Keratinocyte (primary cell): ENCODE results near the gene SMIM38. TPM values are rescaled to one million over a fixed set of nuclear protein-coding genes. Genes with fewer than 3 reads are reported as not detected.

Source experiments
- DNase-seq: peaks from one replicate; pipeline ENCODE4 v3.0.0-alpha.2; 2011; ENCODE audit warnings: low read depth, missing footprints, low spot score
- FAIRE-seq: peaks from 2 replicates; lab custom pipeline; 2011; peaks lifted over from hg19 to GRCh38; lab: Jason Lieb, UNC
- H2AFZ ChIP-seq: 2 replicates; pipeline ENCODE4 v1.6.0; 2012; ENCODE audit warnings: low read length, control low read depth, inconsistent platforms; ENCODE audit not compliant: control insufficient read depth
- H3K27ac ChIP-seq: 2 replicates; pipeline ENCODE4 v1.5.1; 2011; ENCODE audit warnings: low read length; ENCODE audit not compliant: control insufficient read depth, insufficient read depth
- H3K27me3 ChIP-seq: 3 replicates; pipeline ENCODE4 v1.6.0; 2011; ENCODE audit warnings: low read length; ENCODE audit not compliant: control insufficient read depth, insufficient read depth; ENCODE audit errors: extremely low read depth
- H3K36me3 ChIP-seq, 2 experiments: 2 replicates in 1 of 2; 3 replicates in 1 of 2; pipeline ENCODE4 v1.5.1; 2011; ENCODE audit warnings: low read length in 2 of 2, mild to moderate bottlenecking in 1 of 2; ENCODE audit not compliant: control insufficient read depth in 2 of 2, insufficient read depth in 2 of 2; ENCODE audit errors: extremely low read depth in 1 of 2
- H3K4me1 ChIP-seq: 3 replicates; pipeline ENCODE4 v1.5.1; 2011; ENCODE audit warnings: low read length; ENCODE audit not compliant: control insufficient read depth, insufficient read depth; ENCODE audit errors: extremely low read depth
- H3K4me2 ChIP-seq: 3 replicates; pipeline ENCODE4 v1.6.0; 2011; ENCODE audit warnings: low read depth, low read length; ENCODE audit not compliant: control insufficient read depth, insufficient read depth; ENCODE audit errors: extremely low read depth
- H3K4me3 ChIP-seq, 3 experiments: fragments of 200-600 bp in 1 of 3; sonication (generic) in 1 of 3; 2 replicates in 2 of 3; 3 replicates in 1 of 3; pipeline ENCODE4 v1.5.1; 2011 to 2016; ENCODE audit warnings: low read length in 3 of 3, mild to moderate bottlenecking in 3 of 3, control low read depth in 2 of 3, inconsistent platforms in 1 of 3, low read depth in 1 of 3, mixed read lengths in 1 of 3, mixed run types in 1 of 3, moderate library complexity in 1 of 3; ENCODE audit not compliant: control insufficient read depth in 2 of 3, insufficient read depth in 2 of 3; ENCODE audit errors: extremely low read depth in 1 of 3
- H3K79me2 ChIP-seq: 2 replicates; pipeline ENCODE4 v1.6.0; 2012; ENCODE audit warnings: low read length; ENCODE audit not compliant: control insufficient read depth, insufficient read depth
- H3K9ac ChIP-seq: 3 replicates; pipeline ENCODE4 v1.6.0; 2011; ENCODE audit warnings: low read length; ENCODE audit not compliant: control insufficient read depth, insufficient read depth; ENCODE audit errors: extremely low read depth
- H3K9me1 ChIP-seq: 3 replicates; pipeline ENCODE4 v1.6.0; 2011; ENCODE audit warnings: low read length; ENCODE audit not compliant: control insufficient read depth, insufficient read depth; ENCODE audit errors: extremely low read depth
- H3K9me3 ChIP-seq: 2 replicates; pipeline ENCODE4 v1.5.1; 2012; ENCODE audit warnings: low read depth, low read length; ENCODE audit not compliant: control insufficient read depth
- H4K20me1 ChIP-seq: 3 replicates; pipeline ENCODE4 v1.6.0; 2011; ENCODE audit warnings: low read length; ENCODE audit not compliant: control insufficient read depth, insufficient read depth; ENCODE audit errors: extremely low read depth
- EZH2 ChIP-seq: IDR thresholded peaks from one replicate; pipeline ENCODE4 v1.6.1; 2012; ENCODE audit warnings: inconsistent platforms, mild to moderate bottlenecking, low read length, moderate library complexity
- dilution Hi-C: fragments of 300-500 bp; cut with MboI; formaldehyde crosslinking; loops from one replicate; pipeline ENCODE4 v1.7.0; 2020; ENCODE audit warnings: low sequenced_read_pairs; ENCODE audit not compliant: extremely low pct_ligation_motif_present
- polyA plus RNA-seq, 5 experiments: library from polyadenylated mRNA; depleted of rRNA in 3 of 5; stranded (reverse) in 3 of 5; stranded (forward) in 1 of 5; unstranded in 1 of 5; fragments of >200 nt; gene quantifications; 1 replicate in 1 of 5; 2 replicates in 3 of 5; 3 replicates in 1 of 5; pipeline versions ENCODE4 v1.2.1 to v1.2.3, GENCODE V29; 2011 to 2012; ENCODE audit warnings: missing spikeins in 2 of 5, low read depth in 1 of 5, low replicate concordance in 1 of 5
- TF ChIP-seq, protein P1 (sequence below), 3 experiments: IDR thresholded peaks in 1 of 3; conservative IDR thresholded peaks in 1 of 3; optimal IDR thresholded peaks in 1 of 3; 2 replicates in 2 of 3; 3 replicates in 1 of 3; pipeline versions ENCODE3 to v1.5.1; 2011; ENCODE audit warnings: low read length in 3 of 3, mild to moderate bottlenecking in 3 of 3, moderate library complexity in 2 of 3, control low read depth in 1 of 3, inconsistent platforms in 1 of 3; ENCODE audit not compliant: insufficient read depth in 2 of 3; ENCODE audit errors: extremely low read depth in 1 of 3

The SMIM38 gene
- polyA plus RNA-seq, 1 donor (not counting 4 experiments of a cell fraction or from before 2014, with no cell fraction given), result not detected

DNA sequence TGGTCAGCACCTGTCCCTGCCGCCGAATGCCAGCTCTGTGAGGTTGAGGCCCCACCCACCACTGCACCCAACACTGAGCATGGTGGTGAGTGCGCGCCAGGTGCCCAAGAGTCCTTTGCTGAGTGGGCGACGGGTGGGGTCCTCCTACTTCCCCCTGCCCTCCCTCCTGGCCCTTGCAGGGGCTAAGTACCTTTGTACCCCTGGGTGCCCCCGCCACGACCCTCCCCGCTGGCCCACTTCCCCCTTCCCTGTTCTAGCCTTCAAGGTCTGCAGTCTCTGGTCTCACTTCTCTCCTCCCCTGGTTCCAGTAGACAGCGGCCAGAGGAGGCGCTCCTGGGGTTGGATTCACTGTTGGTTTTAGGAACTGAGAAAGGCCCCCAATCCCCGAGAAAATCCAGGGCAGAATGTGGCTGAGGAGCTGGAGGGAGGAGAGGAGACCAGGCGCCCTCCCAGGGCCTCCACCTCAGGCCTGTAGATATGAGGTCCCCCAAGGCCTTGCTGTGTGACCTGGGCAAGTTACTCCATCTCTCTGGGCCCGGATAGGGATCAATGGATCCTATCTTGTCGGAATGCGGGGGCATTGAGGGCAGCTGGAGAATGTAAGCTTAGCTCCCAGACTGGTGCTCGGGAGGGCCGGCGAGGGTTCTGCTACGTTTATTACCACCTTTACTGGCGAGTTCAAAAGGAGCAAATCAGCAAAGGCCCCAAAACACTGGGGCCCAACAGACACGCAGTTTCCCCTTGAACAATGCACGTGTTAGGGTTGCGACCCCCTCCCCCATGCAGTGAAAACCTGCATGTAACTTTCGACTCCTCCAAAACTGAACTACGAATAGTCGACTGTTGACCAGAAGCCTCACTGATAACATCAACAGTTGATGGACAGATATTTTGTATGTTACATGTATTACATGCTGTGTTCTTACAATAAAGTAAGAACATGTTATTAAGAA is 31.9 kb upstream of the SMIM38 start:
- no peaks in the 10 kb centered on the region for H3K27me3 ChIP-seq
- H3K79me2 ChIP-seq, result no peaks in the 10 kb centered on the region
- no peaks in the 10 kb centered on the region for H3K36me3 ChIP-seq
- H3K9me3 ChIP-seq, result peaks cover 7% of the 10 kb centered on the region
- H3K9ac ChIP-seq, result peak overlapping the region; percentile 15
- dilution Hi-C loops, result loop anchor here (25.0 kb wide), 1 partner anchor 113 kb away; no protein-coding TSS in a partner anchor
- TF ChIP-seq EZH2, result no peak
- TF ChIP-seq, protein P1, sequence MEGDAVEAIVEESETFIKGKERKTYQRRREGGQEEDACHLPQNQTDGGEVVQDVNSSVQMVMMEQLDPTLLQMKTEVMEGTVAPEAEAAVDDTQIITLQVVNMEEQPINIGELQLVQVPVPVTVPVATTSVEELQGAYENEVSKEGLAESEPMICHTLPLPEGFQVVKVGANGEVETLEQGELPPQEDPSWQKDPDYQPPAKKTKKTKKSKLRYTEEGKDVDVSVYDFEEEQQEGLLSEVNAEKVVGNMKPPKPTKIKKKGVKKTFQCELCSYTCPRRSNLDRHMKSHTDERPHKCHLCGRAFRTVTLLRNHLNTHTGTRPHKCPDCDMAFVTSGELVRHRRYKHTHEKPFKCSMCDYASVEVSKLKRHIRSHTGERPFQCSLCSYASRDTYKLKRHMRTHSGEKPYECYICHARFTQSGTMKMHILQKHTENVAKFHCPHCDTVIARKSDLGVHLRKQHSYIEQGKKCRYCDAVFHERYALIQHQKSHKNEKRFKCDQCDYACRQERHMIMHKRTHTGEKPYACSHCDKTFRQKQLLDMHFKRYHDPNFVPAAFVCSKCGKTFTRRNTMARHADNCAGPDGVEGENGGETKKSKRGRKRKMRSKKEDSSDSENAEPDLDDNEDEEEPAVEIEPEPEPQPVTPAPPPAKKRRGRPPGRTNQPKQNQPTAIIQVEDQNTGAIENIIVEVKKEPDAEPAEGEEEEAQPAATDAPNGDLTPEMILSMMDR (optimal IDR thresholded peaks at IDR 0.05 in 1 of 3, IDR thresholded peaks at IDR 0.05 in 1 of 3, conservative IDR thresholded peaks at IDR 0.05 in 1 of 3; ENCODE audit: extremely low read depth in 1 of 3, insufficient read depth in 2 of 3, low read length in 3 of 3), result peak in 1 of 3 experiments; percentile 14
- no peak for FAIRE-seq
- no peak overlapping the region for H3K27ac ChIP-seq
- peak overlapping the region; percentile 81 for H3K4me2 ChIP-seq
- peak overlapping the region in 1 of 3 experiments; percentile 52 for H3K4me3 ChIP-seq
- H4K20me1 ChIP-seq, result no peaks in the 10 kb centered on the region
- peaks cover 31% of the 10 kb centered on the region for H3K4me1 ChIP-seq
- H2AFZ ChIP-seq, result no peak overlapping the region
- no peaks in the 10 kb centered on the region for H3K9me1 ChIP-seq
- DNase-seq, result no peak

GRCh38 chr11:69125861-69126260 is 29.9 kb upstream of the SMIM38 start:
- H3K36me3 ChIP-seq, result no peaks in the 10 kb centered on the region
- H2AFZ ChIP-seq, result no peak overlapping the region
- H3K4me3 ChIP-seq, result no peak overlapping the region
- peaks cover 30% of the 10 kb centered on the region for H3K4me1 ChIP-seq
- peaks cover 3% of the 10 kb centered on the region for H3K9me3 ChIP-seq
- no peak for DNase-seq
- H3K27ac ChIP-seq, result no peak overlapping the region
- no peak for FAIRE-seq
- H3K4me2 ChIP-seq, result no peak overlapping the region
- TF ChIP-seq EZH2, result no peak
- TF ChIP-seq, protein P1 (optimal IDR thresholded peaks at IDR 0.05 in 1 of 3, IDR thresholded peaks at IDR 0.05 in 1 of 3, conservative IDR thresholded peaks at IDR 0.05 in 1 of 3; ENCODE audit: extremely low read depth in 1 of 3, insufficient read depth in 2 of 3, low read length in 3 of 3), result no peak
- no peaks in the 10 kb centered on the region for H3K27me3 ChIP-seq
- H3K79me2 ChIP-seq, result no peaks in the 10 kb centered on the region
- no peaks in the 10 kb centered on the region for H3K9me1 ChIP-seq
- no peak overlapping the region for H3K9ac ChIP-seq
- dilution Hi-C loops, result no loop called here
- H4K20me1 ChIP-seq, result no peaks in the 10 kb centered on the region
